RPMI8226 (cell line): ENCODE results near the gene SIPA1.
A peak's percentile ranks its signal among the peaks of the same experiment; 100 is the strongest.
"Not testable (repeated sequence)": the region's sequence is repeated elsewhere in the genome, so short reads cannot be mapped to it uniquely, and the experiment has no call there.

ENCODE experiments used
- DNase-seq: peaks from one replicate; pipeline ENCODE4 v3.0.0-alpha.2; 2015

Gene SIPA1

GRCh38 chr11:65644837-65645236, 6.9 kb downstream of the SIPA1 start:
- no peak for DNase-seq

DNA sequence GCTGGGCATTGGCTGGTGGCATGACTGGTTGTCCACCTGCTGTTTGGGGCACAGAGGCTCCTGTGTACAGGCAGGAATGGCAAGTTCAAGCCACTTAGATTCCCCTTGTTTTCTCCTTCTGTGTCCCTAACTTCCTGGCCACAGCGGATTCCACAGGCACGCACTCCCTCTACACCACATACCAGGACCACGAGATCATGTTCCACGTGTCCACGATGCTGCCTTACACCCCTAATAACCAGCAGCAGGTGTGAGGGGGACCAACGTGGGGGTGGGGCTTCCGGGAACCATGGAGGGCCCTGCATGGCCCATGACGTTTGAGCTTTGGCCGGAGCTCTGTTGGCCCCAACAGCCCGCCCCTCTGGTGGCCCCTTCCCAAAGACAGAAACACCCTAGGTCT, 7.8 kb downstream of the SIPA1 start:
- no peak for DNase-seq

- DNase-seq: no peak
Observed at GRCh38 chr11:65646288-65646957, 8.5 kb downstream of the SIPA1 start.

- DNase-seq: no peak
Observed at GRCh38 chr11:65646958-65647701, 9.2 kb downstream of the SIPA1 start.

DNA sequence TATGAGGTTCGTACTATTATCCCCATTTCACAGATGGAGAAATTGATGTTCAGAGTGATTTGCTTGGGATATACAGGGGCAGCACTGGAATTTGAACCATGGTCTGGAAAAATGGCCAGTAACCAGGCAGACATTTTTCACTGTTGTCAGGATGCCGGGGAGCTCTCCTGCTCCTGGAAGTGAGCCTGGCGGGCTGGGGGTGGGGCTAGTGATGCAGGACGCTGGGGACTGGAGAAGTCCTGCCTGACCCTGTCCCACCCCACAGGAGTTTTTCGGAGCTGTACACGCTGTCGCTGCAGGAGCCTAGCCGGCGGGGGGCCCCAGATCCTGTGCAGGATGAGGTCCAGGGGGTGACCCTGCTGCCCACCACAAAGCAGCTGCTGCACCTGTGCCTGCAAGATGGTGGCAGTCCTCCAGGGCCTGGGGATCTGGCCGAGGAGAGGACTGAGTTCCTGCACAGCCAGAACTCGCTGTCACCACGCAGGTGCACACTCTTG, 11.1 kb downstream of the SIPA1 start:
- DNase-seq: no peak

DNA sequence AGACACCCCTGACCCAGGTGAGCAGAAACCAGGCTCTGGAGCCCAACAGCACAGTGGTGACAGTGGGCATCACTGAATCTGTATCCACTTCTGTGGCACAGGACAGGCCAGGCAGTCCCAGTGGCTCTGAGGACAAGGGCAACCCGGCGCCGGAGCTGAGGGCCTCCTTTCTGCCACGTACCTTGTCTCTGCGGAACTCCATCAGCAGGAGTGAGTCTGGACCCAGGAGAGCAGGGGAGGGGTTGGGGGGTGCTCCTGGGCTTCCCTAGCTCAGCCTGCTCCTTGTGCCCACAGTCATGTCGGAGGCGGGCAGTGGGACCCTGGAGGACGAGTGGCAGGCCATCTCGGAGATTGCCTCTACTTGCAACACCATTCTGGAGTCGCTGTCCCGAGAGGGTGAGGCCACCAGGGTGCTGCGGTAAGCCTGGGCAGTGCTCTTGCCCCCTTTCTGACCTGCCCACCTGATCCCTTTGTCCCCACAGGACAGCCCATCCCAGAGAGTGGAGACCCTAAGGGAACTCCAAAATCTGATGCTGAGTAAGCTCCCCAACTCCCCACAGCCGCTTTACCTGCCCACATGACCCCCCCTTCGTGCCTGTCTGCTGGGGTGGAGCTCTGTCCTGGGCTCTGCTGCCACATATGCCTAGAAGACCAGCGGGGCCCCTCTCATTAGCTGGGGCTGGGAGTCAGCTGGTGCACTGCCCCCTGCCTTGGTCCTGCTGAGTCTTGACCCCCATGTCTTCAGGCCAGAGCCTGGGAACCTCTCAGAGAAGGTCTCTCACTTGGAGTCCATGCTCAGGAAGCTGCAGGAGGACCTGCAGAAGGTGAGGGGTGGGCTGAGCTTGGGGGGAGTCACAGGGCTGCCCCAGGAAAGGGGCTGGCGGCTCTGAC, 12.0 kb downstream of the SIPA1 start:
- DNase-seq: no peak

DNA sequence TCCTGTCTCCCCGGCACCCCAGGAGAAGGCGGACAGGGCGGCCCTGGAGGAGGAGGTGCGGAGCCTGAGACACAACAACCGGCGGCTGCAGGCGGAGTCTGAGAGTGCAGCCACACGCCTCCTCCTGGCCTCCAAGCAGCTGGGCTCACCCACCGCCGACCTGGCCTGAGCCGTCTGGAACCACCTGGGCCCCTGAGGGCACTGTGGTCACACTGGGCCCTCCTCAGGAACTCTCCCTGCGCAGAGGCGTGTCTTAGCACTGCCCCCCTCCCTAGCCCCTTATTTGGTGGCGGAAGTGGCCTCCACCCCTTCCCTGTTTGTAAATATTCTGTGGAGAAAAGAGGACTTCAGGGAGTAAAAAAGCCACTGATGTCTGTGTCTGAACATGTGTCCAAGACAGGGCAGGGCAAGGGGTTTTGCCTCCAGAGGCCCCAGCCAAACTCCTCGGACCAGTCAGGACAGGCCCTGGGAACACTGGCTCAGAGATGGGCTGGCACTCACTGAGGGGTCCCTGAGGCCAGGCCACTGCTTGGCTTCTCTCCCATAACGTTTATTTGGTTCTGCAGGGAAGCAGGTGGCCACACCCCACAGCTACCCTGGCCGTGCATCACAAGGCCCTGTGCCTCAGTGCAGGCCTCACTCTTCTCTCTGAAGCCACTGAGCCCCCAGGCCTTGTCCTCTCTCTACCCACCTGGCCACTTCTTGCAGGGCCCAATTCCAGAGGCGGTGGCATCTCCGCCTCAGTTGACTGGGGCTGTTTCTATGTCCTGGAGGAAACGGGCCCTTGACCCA, 12.8 kb downstream of the SIPA1 start:
- DNase-seq: no peak

DNA sequence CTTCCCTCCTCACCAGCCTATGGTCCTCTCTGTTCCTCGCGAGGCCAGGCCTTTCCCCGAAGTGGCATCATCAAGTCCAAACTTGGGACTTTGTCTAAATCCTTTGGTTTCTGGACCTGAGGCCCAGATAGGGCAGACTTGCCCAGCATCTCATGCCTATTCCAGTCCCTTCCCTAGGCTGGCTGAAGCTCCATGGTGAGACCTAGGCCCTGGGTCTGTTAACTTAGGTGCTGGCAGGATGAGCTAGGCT, 13.4 kb downstream of the SIPA1 start:
- DNase-seq: no peak

DNA sequence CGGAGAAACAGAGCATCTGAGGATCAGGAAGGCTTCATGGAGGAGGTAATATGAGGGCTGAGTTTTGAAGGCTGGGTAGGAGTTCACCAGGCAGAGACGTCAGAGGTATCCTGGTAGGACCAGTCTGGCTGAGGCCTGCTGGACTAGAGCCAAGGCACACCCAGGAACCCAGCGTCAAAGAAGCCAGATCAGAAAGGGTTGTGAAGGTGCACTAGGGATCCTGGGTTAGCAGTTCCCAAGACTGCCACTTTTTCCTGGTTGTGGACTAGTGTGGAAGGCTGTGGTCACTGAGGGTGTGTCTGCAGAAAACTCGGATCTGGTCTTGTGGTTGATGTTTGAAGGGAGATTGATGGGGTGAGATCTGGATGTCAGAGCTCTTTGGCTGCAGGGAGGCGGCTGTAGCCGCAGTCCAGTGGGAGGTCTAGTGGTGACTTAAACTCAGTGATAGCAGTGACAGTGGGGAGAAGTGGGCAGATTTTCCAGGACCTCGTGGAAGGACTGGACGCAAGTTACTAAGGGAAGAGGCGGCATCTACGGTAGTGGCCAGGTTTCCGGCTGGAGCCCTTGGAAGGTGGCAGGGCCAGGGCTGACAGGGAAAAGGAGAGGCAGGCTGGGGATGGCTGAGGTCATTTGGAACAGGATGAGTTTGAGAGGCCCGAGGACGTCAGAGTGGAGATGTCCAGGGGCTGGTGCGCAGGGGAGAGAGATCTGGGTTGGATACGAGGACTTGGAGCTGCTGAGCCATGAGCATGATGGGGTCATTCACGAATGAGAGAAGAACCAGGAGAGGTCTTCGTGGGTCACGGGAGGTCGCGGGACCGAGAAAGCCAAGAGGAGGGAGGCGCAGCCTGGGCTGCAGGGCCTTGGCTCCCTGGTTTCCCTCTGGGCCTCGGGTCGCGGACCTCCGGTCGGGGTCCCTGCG, 13.9 kb downstream of the SIPA1 start:
- DNase-seq: no peak

GRCh38 chr11:65652511-65653228, 14.8 kb downstream of the SIPA1 start:
- DNase-seq: peak; percentile 98

DNA sequence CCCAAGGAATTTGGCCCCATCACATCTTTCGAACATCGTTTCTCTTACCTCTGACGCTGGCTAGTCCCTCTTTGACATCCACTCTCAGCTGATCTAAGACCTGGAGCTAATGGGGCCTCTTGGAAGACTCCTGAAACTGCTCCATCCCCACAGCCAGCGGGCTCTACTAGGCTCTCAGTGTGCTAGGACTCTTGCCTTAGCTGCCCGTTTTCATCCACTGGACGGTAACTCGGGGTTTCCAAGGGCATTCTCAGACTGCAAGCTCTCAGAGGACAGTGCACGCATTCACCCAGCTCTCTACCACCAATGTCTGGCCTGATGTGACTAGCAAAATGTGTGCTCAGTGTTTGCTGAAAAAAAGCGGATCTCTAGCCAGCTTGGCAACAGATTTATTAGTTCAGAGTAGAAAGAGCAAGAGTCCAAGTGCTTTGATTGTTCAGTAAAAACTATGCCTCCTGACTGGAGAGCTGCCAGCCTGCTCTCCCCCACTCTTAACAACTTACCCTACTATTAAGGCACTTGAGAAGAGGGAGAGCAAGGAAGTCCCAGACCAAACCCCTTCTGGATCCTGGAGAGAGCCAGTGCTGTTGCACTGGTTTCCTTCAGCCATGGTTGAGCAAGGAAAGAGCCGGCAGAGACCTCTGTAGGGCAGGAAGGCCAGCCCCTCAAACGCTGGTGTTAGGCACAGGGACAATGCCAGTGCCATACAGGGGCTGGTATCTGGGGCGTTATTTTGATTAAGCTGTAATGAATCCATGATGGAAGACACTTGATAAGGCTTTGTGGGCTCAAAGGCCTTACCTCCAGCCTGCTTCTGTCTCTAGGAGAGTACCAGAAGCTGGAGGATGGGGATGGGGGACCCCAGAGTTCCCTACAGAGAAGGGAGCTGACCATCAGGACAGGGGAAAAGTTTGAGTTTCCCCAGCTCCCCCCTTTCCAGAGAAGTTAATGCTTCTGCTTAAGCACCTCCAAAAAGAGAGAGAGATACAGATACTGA, 15.6 kb downstream of the SIPA1 start:
- DNase-seq: no peak

DNA sequence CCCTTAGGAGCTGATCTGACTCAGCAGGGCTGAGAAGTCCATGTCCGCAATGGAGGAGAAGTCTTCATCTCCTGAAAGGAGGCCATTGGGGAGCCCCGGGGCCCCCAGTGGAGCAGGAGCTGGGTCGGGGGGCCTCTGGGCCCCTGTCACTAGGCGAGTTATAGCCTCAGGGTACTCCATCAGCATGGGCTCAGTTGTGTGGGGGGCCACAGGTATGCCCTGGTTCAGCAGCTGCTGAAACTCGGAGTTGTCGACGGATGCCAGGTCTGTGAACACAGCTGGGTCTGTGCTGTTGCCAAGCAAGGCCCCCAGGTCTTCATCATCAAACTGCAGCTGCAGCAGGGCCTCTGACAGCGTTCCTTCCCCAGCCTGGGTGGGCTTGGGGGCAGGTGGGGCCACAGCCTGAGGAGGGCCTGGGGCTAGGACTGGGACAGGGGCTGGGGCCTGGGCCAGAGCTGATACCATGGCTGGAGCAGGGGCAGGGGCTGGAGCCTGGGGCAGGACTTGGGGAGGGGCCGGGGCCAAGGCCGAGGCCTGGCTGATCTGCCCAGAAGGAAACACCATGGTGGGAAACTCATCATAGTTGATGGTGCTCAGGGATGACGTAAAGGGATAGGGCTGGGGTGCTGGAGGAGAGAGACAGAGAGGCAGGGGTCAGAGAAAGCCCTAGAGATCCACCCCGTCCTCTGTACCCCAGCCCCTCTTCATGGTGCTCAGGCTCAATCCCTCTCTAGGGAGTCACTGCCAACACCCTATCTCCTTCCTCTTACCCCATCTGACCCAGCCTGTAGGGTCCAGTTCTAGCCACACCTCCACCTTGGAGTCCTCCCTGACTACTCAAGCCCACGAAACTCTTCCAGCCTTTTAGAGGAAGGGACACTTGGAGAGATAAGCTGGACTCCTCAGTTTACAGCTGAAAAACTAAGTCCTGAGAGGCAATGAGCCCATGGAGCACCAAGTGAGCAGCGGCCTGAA, 16.8 kb downstream of the SIPA1 start:
- no peak for DNase-seq

- no peak for DNase-seq
Observed at GRCh38 chr11:65655570-65656332, 17.9 kb downstream of the SIPA1 start.

- DNase-seq: no peak
Observed at GRCh38 chr11:65657426-65657825, 19.5 kb downstream of the SIPA1 start.

- DNase-seq: no peak
Observed at GRCh38 chr11:65658174-65659021, 20.5 kb downstream of the SIPA1 start.

DNA sequence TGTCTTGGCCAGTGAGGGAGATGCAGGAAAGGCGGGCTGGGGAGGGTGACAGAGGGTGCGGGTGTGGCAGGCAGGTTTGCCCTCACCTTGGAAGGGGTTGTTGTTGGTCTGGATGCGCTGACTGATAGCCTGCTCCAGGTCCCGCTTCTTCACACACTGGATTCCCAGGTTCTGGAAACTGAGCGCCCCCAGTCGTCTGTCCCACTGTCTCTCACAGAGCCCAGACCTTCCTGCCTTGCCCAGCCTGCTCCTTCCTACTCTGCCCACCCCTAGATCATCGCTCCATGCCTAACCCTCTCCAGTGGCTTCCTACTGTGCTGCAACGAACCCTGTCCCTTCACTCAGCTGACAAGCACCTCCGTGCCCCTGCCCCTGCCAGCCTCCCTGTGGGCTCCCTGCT, 22.1 kb downstream of the SIPA1 start:
- no peak for DNase-seq

DNA sequence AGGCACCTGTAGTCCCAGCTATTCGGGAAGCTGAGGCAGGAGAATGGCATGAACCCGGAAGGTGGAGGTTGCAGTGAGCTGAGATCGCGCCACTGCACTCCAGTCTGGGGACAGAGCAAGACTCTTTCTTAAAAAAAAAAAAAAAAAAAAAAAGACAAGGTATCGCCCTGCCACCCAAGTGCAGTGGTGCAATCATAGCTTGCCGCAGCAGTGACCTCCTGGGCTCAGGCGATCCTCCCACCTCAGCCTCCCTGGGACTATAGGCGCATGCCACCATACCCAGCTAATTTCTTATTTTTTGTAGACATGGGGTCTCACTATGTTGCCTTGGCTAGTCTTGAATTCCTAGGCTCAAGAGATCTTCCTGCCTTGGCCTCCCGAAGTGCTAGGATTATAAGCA, 23.0 kb downstream of the SIPA1 start:
- DNase-seq: not testable (repeated sequence)
